Measurements from ENCODE around the gene FBN3.

Gene FBN3

DNA sequence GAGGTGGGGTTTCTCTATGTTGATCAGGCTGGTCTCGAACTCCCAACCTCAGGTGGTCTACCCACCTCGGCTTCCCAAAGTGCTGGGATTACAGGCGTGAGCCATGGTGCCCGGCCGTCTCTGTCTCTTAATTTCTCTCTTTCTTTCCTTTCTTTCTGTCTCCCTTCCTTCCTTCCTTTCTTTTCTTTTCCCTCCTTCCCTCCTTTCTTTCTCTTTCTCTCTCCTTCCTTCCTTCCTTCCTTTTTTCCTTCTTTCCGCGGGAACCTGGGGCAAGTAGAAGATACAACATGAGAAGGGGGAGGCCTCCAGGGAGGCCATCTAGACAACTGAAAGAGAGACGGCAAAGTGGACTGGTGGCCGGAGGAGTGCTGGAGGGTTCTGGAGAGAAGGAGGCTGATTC, 128.7 kb downstream of the FBN3 start:
- no peak for DNase-seq (ENCODE audit: low spot score)

DNA sequence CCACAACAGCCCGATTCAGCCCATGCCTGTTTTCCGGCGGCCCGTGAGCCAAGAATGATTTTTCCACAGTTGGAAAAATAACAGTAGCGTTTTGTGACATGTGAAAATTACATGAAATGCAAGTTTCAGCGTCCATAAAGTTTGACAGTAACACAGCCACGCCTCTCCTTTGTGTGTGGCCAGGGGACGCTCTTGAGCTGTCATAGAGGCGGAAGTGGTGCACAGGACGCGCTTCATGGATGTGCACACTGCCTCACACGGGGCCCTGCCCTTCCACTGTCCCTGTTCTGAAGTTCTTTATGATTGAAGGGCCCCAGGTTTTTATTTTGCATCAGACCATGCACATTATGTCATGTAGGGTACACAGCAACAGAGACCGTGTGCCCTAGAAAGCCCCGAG, 131.6 kb downstream of the FBN3 start:
- no peak for DNase-seq (ENCODE audit: low spot score)
